SK-N-SH treated with all-trans-retinoic acid at 6 μM for 48 hours (cell line): ENCODE measurements around the gene C9orf85.
"Not testable (repeated sequence)": the region's sequence is repeated elsewhere in the genome, so short reads cannot be mapped to it uniquely, and the experiment has no call there.

Source experiments
- ATAC-seq: fragments of 200-7000 bp; cut with Tn5 transposase; 3 replicates; pipeline ENCODE4 v1.9.1; 2020; ENCODE audit warnings: mild to moderate bottlenecking, moderate library complexity
- ARNTL ChIP-seq: fragments of 450-650 bp; formaldehyde crosslinking; IDR thresholded peaks from 2 replicates; pipeline ENCODE4 v1.5.0; 2020; ENCODE audit warnings: low read depth, mild to moderate bottlenecking, moderate library complexity, borderline replicate concordance
- CSDC2 ChIP-seq: fragments of 250-450 bp; sonication (Bioruptor Pico); IDR thresholded peaks from 2 replicates; pipeline ENCODE4 v1.5.0; 2020; ENCODE audit warnings: mild to moderate bottlenecking, moderate library complexity
- ESRRG ChIP-seq: fragments of 250-450 bp; sonication (Bioruptor Pico); IDR thresholded peaks from 2 replicates; pipeline ENCODE4 v1.6.1; 2021; ENCODE audit warnings: mild to moderate bottlenecking
- GLIS3 ChIP-seq: fragments of 250-450 bp; sonication (Bioruptor Pico); IDR thresholded peaks from 2 replicates; pipeline ENCODE4 v1.5.0; 2020; ENCODE audit warnings: mild to moderate bottlenecking, moderate library complexity
- ISL1 ChIP-seq: fragments of 250-450 bp; sonication (Bioruptor Pico); IDR thresholded peaks from 2 replicates; pipeline ENCODE4 v2.1.2; 2022; ENCODE audit warnings: mild to moderate bottlenecking, moderate library complexity
- PPARA ChIP-seq: fragments of 250-450 bp; sonication (Bioruptor Pico); IDR thresholded peaks from 2 replicates; pipeline ENCODE4 v1.5.0; 2020; ENCODE audit warnings: mild to moderate bottlenecking, borderline replicate concordance
- RARB ChIP-seq: fragments of 250-450 bp; sonication (Bioruptor Pico); IDR thresholded peaks from 2 replicates; pipeline ENCODE4 v1.8.0; 2021; ENCODE audit warnings: mild to moderate bottlenecking, moderate library complexity
- SNAI2 ChIP-seq: fragments of 250-450 bp; sonication (Bioruptor Pico); IDR thresholded peaks from 2 replicates; pipeline ENCODE4 v1.5.0; 2020; ENCODE audit warnings: mild to moderate bottlenecking, moderate library complexity
- TOX ChIP-seq: fragments of 250-450 bp; sonication (Bioruptor Pico); IDR thresholded peaks from 2 replicates; pipeline ENCODE4 v1.8.0; 2021; ENCODE audit warnings: mild to moderate bottlenecking, moderate library complexity, borderline replicate concordance
- ZC3H10 ChIP-seq: fragments of 250-450 bp; sonication (Bioruptor Pico); IDR thresholded peaks from 2 replicates; pipeline ENCODE4 v1.5.1; 2021; ENCODE audit warnings: mild to moderate bottlenecking, moderate library complexity
- ZFP3 ChIP-seq: fragments of 250-450 bp; sonication (Bioruptor Pico); IDR thresholded peaks from 2 replicates; pipeline ENCODE4 v1.5.0; 2020; ENCODE audit warnings: mild to moderate bottlenecking, moderate library complexity
- ZFP30 ChIP-seq: fragments of 450-650 bp; formaldehyde crosslinking; IDR thresholded peaks from 2 replicates; pipeline ENCODE4 v1.5.0; 2022; ENCODE audit warnings: mild to moderate bottlenecking, moderate library complexity
- ZNF565 ChIP-seq: fragments of 450-650 bp; formaldehyde crosslinking; conservative IDR thresholded peaks from 2 replicates; pipeline ENCODE4 v1.5.0; 2020; ENCODE audit warnings: low read depth, mild to moderate bottlenecking, moderate library complexity
- ZNF70 ChIP-seq: fragments of 450-650 bp; formaldehyde crosslinking; IDR thresholded peaks from 2 replicates; pipeline ENCODE4 v1.5.0; 2020; ENCODE audit warnings: mild to moderate bottlenecking, moderate library complexity
- ZNF8 ChIP-seq: fragments of 450-650 bp; formaldehyde crosslinking; IDR thresholded peaks from 2 replicates; pipeline ENCODE4 v1.5.0; 2020; ENCODE audit warnings: mild to moderate bottlenecking, moderate library complexity
- TF ChIP-seq, protein P1 (sequence below): fragments of 250-450 bp; sonication (Bioruptor Pico); IDR thresholded peaks from 2 replicates; pipeline ENCODE4 v1.5.0; 2020; ENCODE audit warnings: mild to moderate bottlenecking, moderate library complexity
- TF ChIP-seq, protein P2 (sequence below): fragments of 250-450 bp; sonication (Bioruptor Pico); IDR thresholded peaks from 2 replicates; pipeline ENCODE4 v1.8.0; 2021; ENCODE audit warnings: low read depth, mild to moderate bottlenecking, moderate library complexity, borderline replicate concordance
- TF ChIP-seq, protein P3 (sequence below): fragments of 250-450 bp; sonication (Bioruptor Pico); IDR thresholded peaks from 2 replicates; pipeline ENCODE4 v1.8.0; 2020; ENCODE audit warnings: mild to moderate bottlenecking, moderate library complexity, borderline replicate concordance
- TF ChIP-seq, protein P4 (sequence below): fragments of 250-450 bp; sonication (Bioruptor Pico); IDR thresholded peaks from 2 replicates; pipeline ENCODE4 v1.5.1; 2020; ENCODE audit warnings: low read depth, mild to moderate bottlenecking, moderate library complexity
- TF ChIP-seq, protein P5 (sequence below): fragments of 250-450 bp; sonication (Bioruptor Pico); IDR thresholded peaks from 2 replicates; pipeline ENCODE4 v1.5.1; 2021; ENCODE audit warnings: mild to moderate bottlenecking, moderate library complexity

C9orf85 gene

DNA sequence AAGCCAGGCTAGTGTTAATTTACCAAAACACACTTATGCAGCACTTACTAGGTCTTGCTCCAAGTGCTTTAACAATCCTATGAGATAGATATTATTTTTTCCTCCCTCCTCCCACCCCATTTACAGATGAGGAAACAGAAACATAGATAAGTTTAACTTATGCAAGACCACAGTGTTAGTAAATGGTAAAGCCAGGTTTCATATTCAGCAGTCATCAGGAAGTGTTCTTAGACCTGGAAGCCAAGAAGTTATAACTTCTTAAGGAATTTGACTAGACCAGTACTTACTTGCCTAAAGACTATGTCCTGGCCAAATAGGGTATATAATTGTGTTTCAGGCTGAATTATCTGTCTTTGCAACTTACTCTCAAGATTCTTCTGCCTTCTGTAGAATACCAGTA lies 16.3 kb upstream of the C9orf85 start:
- ATAC-seq: no peak
- no peak for TF ChIP-seq ARNTL (CRISPR knock-in tag)
- TF ChIP-seq, protein P1, sequence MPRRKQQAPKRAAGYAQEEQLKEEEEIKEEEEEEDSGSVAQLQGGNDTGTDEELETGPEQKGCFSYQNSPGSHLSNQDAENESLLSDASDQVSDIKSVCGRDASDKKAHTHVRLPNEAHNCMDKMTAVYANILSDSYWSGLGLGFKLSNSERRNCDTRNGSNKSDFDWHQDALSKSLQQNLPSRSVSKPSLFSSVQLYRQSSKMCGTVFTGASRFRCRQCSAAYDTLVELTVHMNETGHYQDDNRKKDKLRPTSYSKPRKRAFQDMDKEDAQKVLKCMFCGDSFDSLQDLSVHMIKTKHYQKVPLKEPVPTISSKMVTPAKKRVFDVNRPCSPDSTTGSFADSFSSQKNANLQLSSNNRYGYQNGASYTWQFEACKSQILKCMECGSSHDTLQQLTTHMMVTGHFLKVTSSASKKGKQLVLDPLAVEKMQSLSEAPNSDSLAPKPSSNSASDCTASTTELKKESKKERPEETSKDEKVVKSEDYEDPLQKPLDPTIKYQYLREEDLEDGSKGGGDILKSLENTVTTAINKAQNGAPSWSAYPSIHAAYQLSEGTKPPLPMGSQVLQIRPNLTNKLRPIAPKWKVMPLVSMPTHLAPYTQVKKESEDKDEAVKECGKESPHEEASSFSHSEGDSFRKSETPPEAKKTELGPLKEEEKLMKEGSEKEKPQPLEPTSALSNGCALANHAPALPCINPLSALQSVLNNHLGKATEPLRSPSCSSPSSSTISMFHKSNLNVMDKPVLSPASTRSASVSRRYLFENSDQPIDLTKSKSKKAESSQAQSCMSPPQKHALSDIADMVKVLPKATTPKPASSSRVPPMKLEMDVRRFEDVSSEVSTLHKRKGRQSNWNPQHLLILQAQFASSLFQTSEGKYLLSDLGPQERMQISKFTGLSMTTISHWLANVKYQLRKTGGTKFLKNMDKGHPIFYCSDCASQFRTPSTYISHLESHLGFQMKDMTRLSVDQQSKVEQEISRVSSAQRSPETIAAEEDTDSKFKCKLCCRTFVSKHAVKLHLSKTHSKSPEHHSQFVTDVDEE (CRISPR knock-in tag): no peak
- no peak for TF ChIP-seq RARB (CRISPR knock-in tag)
- no peak for TF ChIP-seq ZNF70 (CRISPR knock-in tag)
- no peak for TF ChIP-seq SNAI2 (CRISPR knock-in tag)
- no peak for TF ChIP-seq ZNF8 (CRISPR knock-in tag)

DNA sequence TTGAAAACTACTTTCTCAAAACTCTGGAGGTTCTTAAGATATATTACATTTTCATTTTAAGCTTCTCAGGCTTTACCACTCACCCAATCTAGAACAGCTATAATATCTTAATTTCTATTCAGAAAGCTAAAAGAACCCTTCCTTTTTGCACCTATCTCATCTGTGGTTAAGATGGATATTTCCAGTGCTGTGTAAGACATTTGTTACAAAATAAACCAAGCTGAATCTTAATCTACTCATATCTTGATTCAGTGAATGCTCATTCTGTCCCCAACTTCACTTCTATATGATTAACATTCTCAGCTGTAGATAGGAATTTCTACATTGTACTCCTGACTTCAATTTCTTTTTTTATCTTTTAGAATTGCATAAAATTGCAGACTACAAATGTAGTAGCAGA lies 15.5 kb upstream of the C9orf85 start:
- no peak for ATAC-seq
- TF ChIP-seq ISL1 (CRISPR knock-in tag) (no peak), CSDC2 (CRISPR knock-in tag) (no peak), SNAI2 (CRISPR knock-in tag) (no peak), ZNF8 (CRISPR knock-in tag) (no peak), ZNF565 (CRISPR knock-in tag) (no peak), GLIS3 (CRISPR knock-in tag) (no peak), ZFP30 (CRISPR knock-in tag) (no peak), ZC3H10 (CRISPR knock-in tag) (no peak), ARNTL (CRISPR knock-in tag) (no peak), PPARA (no peak), ZNF70 (CRISPR knock-in tag) (no peak), TOX (CRISPR knock-in tag) (no peak)
- TF ChIP-seq, protein P2, sequence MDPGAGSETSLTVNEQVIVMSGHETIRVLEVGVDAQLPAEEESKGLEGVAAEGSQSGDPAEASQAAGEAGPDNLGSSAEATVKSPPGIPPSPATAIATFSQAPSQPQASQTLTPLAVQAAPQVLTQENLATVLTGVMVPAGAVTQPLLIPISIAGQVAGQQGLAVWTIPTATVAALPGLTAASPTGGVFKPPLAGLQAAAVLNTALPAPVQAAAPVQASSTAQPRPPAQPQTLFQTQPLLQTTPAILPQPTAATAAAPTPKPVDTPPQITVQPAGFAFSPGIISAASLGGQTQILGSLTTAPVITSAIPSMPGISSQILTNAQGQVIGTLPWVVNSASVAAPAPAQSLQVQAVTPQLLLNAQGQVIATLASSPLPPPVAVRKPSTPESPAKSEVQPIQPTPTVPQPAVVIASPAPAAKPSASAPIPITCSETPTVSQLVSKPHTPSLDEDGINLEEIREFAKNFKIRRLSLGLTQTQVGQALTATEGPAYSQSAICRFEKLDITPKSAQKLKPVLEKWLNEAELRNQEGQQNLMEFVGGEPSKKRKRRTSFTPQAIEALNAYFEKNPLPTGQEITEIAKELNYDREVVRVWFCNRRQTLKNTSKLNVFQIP (CRISPR knock-in tag): no peak

DNA sequence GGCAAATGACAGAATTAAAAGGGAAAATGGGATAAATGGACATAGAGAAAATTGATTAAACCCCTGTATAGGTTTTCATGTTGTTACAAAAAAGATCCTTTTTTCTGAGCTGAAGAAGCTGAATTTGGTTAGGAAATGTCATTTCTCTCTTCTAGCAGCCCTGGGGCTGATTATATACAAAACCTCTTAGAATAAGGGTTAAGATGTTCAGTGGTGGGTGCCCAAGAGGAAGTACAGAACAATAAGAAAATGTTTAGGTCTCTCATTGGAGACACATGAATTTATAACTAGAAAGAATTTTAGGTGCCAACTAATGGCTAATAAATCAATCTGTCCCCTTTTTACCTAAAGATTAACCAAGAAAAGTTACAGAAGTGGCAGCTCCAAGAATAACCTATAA lies 14.7 kb upstream of the C9orf85 start:
- no peak for ATAC-seq
- TF ChIP-seq ARNTL (CRISPR knock-in tag) (no peak), CSDC2 (CRISPR knock-in tag) (no peak), PPARA (no peak)

DNA sequence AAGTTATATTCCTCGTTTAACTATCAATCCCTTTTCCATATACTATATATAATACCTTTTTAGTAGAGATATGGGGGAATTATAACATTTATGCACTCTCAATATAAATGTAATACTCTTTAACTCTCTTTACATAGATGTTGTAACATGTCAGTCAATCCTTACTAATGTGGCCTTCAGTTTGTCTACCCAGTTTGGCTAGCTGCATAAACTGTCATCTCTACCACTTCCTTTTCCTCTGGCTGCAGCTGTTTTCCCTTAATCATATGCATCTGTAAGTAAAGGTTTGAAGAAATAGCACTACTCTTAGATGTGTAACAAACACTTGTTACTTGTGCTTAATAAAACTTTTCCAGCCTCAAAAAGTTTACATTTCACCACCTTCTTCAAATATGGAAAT lies 13.9 kb upstream of the C9orf85 start:
- TF ChIP-seq, protein P3, sequence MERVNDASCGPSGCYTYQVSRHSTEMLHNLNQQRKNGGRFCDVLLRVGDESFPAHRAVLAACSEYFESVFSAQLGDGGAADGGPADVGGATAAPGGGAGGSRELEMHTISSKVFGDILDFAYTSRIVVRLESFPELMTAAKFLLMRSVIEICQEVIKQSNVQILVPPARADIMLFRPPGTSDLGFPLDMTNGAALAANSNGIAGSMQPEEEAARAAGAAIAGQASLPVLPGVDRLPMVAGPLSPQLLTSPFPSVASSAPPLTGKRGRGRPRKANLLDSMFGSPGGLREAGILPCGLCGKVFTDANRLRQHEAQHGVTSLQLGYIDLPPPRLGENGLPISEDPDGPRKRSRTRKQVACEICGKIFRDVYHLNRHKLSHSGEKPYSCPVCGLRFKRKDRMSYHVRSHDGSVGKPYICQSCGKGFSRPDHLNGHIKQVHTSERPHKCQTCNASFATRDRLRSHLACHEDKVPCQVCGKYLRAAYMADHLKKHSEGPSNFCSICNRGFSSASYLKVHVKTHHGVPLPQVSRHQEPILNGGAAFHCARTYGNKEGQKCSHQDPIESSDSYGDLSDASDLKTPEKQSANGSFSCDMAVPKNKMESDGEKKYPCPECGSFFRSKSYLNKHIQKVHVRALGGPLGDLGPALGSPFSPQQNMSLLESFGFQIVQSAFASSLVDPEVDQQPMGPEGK (CRISPR knock-in tag): no peak
- TF ChIP-seq, all 23 proteins: peak for 0
- ATAC-seq: no peak

DNA sequence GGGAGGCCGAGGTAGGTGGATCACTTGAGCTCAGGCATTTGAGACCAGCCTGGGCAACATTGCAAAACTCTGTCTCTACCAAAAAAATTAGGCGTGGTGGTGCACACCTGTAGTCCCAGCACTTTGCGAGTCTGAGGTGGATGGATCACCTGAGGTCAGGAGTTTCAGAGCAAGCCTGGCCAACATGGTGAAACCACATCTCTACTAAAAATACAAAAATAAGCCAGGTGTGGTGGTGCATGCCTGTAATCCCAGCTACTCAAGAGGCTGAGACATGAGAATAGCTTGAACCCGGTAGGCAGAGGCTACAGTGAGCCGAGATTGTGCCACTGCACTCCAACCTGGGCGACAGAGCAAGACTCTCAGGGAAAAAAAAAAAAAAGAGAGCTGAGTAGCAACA lies 12.7 kb upstream of the C9orf85 start:
- not testable (repeated sequence) for ATAC-seq

DNA sequence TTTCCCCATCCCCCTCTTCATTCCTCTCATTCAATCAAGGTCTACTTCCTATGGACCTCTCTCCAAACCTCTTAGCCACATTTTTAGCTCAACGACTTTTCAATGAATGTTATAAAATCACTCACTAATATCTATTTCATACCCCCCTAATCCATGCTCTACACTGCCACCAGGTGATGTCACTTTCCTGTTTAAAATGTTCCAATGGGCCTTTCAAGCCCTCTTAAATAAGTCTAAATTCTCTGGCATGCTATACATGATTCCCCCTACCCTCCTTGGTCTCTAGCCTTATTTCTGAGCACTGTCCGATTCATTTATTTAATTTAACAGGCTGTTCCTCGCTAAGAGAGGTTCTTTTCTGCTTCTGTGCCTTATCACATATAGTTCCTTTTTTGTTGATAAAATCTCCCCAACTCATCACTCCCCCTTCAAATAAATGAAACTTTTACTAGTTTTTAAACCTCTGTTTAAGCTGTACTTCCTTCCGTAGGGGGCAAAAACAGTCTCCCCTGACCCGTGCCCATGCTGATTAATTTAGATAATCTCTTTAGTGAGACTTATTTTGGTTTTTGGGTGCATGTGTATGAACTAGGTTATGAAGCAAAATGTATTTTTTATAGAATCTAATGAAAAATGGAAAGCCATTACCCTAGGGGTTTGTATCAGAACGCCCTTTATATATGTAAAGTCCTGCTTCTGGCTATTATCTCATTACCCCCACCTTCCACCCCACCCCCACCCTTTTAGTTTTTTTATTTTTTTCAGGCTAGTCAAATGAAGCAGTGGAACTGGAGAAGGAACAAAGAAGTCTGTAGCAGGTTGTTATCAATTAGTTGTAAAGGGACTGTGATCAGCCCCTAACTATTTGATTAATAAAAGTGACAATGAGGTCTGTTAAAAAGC lies 9.5 kb upstream of the C9orf85 start:
- no peak for ATAC-seq
- TF ChIP-seq ZNF8 (CRISPR knock-in tag): no peak
- no peak for TF ChIP-seq GLIS3 (CRISPR knock-in tag)
- TF ChIP-seq, protein P3 (CRISPR knock-in tag): no peak
- no peak for TF ChIP-seq ZC3H10 (CRISPR knock-in tag)
- no peak for TF ChIP-seq ESRRG (CRISPR knock-in tag)
- TF ChIP-seq SNAI2 (CRISPR knock-in tag): no peak
- TF ChIP-seq ARNTL (CRISPR knock-in tag): no peak
- no peak for TF ChIP-seq ZFP3 (CRISPR knock-in tag)
- TF ChIP-seq, protein P4, sequence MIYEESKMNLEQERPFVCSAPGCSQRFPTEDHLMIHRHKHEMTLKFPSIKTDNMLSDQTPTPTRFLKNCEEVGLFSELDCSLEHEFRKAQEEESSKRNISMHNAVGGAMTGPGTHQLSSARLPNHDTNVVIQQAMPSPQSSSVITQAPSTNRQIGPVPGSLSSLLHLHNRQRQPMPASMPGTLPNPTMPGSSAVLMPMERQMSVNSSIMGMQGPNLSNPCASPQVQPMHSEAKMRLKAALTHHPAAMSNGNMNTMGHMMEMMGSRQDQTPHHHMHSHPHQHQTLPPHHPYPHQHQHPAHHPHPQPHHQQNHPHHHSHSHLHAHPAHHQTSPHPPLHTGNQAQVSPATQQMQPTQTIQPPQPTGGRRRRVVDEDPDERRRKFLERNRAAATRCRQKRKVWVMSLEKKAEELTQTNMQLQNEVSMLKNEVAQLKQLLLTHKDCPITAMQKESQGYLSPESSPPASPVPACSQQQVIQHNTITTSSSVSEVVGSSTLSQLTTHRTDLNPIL (CRISPR knock-in tag): no peak
- TF ChIP-seq, protein P5, sequence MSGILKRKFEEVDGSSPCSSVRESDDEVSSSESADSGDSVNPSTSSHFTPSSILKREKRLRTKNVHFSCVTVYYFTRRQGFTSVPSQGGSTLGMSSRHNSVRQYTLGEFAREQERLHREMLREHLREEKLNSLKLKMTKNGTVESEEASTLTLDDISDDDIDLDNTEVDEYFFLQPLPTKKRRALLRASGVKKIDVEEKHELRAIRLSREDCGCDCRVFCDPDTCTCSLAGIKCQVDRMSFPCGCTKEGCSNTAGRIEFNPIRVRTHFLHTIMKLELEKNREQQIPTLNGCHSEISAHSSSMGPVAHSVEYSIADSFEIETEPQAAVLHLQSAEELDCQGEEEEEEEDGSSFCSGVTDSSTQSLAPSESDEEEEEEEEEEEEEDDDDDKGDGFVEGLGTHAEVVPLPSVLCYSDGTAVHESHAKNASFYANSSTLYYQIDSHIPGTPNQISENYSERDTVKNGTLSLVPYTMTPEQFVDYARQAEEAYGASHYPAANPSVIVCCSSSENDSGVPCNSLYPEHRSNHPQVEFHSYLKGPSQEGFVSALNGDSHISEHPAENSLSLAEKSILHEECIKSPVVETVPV (CRISPR knock-in tag): no peak
- TF ChIP-seq TOX (CRISPR knock-in tag): no peak
- TF ChIP-seq CSDC2 (CRISPR knock-in tag): no peak
